Gastrocnemius medialis (tissue), 4 donors: Measurements from ENCODE around the gene RNASE13. TPM values are rescaled to one million over a fixed set of nuclear protein-coding genes. Genes with fewer than 3 reads are reported as not detected.

Experiments
- ATAC-seq, 2 donors: fragments of 150-250 bp; one replicate each; pipeline ENCODE4 v1.9.1; 2016
- DNase-seq, 2 donors: peaks; one replicate each; pipeline ENCODE4 v3.0.0-alpha.2; 2019
- H3K27ac ChIP-seq, 4 donors: fragments of 200-600 bp; sonication (generic); 1 replicate in 1 of 4; 2 replicates in 3 of 4; pipeline ENCODE4 v1.5.1; 2016 to 2018; ENCODE audit warnings: mild to moderate bottlenecking in 2 of 4, moderate library complexity in 1 of 4
- H3K27me3 ChIP-seq, 3 donors: fragments of 200-600 bp; sonication (generic) in 2 of 3; 1 replicate in 1 of 3; 2 replicates in 2 of 3; pipeline versions ENCODE4 v1.5.1 to v1.6.0; 2016 to 2019; ENCODE audit warnings: mild to moderate bottlenecking in 1 of 3, moderate library complexity in 1 of 3
- H3K36me3 ChIP-seq, 2 donors: fragments of 200-600 bp; sonication (generic) in 1 of 2; one replicate each; pipeline ENCODE4 v1.5.1; 2017 to 2018
- H3K4me1 ChIP-seq, 2 donors: fragments of 200-600 bp; sonication (generic) in 1 of 2; one replicate each; pipeline ENCODE4 v1.5.1; 2016 to 2017; ENCODE audit warnings: mild to moderate bottlenecking in 2 of 2
- H3K4me3 ChIP-seq, 4 donors: fragments of 200-600 bp; sonication (generic) in 3 of 4; 1 replicate in 1 of 4; 2 replicates in 3 of 4; pipeline ENCODE4 v1.5.1; 2016 to 2019; ENCODE audit warnings: mild to moderate bottlenecking in 2 of 4
- H3K9me3 ChIP-seq, 3 donors: fragments of 200-600 bp; sonication (generic) in 2 of 3; 1 replicate in 1 of 3; 2 replicates in 2 of 3; pipeline ENCODE4 v1.5.1; 2016 to 2019
- POLR2A ChIP-seq, 2 donors: fragments of 450-650 bp; IDR thresholded peaks; one replicate each; pipeline ENCODE4 v1.6.1; 2017; ENCODE audit warnings: antibody characterized with exemption in 2 of 2, mild to moderate bottlenecking in 2 of 2, moderate library complexity in 2 of 2
- in situ Hi-C, 4 donors: fragments of 200-750 bp; cut with MboI; loops; one replicate each; pipeline versions ENCODE4 v1.15.0 to v1.8.0; 2017; ENCODE audit warnings: low sequenced_read_pairs in 4 of 4
- intact Hi-C: fragments of 100-400 bp; cut with DNase I; formaldehyde crosslinking; loops from one replicate; pipeline ENCODE4 v1.15.1; 2023; ENCODE audit warnings: low total_unique reads
- total RNA-seq, 4 donors: library from RNA; depleted of rRNA; stranded (reverse); fragments of >200 nt; gene quantifications; one replicate each; pipeline versions ENCODE4 v1.1.0 to v1.2.3, GENCODE V29; 2016
- TF ChIP-seq, protein P1 (sequence below), 5 experiments: fragments of 450-650 bp in 3 of 5; fragments of 200-600 bp in 2 of 5; sonication (generic) in 2 of 5; IDR thresholded peaks in 4 of 5; conservative IDR thresholded peaks in 1 of 5; 1 replicate in 4 of 5; 2 replicates in 1 of 5; pipeline ENCODE4 v1.5.1; 2016 to 2019; ENCODE audit warnings: antibody characterized with exemption in 5 of 5, mild to moderate bottlenecking in 3 of 5, moderate library complexity in 3 of 5

RNASE13 gene
- total RNA-seq, 4 donors from 2014 or later, result not detected

DNA sequence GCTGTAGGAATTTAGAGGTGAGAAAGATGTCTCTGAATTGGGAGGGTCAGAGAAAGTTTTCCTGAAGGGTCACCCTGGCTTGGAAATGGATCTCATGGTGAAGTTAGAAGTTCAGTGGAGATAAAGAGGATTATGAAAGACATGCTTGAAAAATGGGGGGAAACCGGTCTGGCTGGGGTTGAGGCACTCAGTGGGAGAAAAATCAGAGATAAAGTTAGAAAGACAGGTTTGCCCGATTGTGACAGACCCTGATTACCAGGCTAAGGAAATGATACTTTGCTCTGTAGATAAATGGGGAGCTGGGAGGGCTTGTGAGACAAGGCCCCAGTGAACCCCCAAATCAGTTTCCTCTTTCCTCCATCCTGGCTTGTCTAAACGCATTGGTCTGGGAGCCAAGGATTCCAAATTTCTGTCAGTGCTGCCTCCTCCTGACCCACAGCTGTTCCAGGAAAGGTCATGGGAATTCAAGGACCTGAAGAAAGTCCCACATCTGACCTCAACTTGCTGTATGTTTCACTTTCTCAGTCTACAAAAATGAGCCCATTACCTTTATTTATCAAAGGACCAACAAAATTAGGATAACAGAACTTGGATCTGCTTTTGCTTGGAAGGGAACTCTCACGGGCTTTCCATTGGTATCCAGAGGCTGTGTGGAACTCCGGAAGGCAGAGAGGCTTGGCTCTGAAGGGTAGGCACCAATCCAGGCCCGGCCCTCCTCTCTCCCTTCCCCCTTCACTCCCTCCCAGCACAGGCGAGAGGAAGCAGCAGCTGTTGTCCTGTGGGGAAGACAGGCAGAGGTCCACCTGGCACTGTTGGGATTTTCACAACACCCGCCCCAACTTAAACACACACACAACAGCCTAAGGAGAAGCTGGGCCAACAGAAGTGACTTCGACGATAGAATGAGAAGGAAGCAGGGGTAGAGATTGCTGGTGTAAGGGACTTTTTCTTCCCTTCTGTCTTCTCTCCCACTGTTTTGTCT, 4.1 kb upstream of the RNASE13 start:
- ATAC-seq (peak; percentile 79 to 82), DNase-seq (peak; percentile 93 to 98)
- Histone ChIP-seq H3K4me3 (peak overlapping the region in 3 of 4 donors; percentile 8 to 26 (median 19)), H3K9me3 (no peaks in the 10 kb centered on the region), H3K27ac (peak overlapping the region; percentile 83 to 91 (median 86)), H3K4me1 (peaks cover 66% of the 10 kb centered on the region in 2 donors), H3K27me3 (no peaks in the 10 kb centered on the region), H3K36me3 (no peaks in the 10 kb centered on the region)
- intact Hi-C loops (loop anchor here (1.0 kb wide), 4 partner anchors 13 to 577 kb away; partner anchors contain the start of genes NDRG2 and PIP4P1), in situ Hi-C loops (loop anchor here in 1 of 4 donors (25.0 kb wide), 1 partner anchor 576 kb away; the partner anchor contains the start of genes APEX1, OSGEP, PIP4P1 and PNP)
- TF ChIP-seq POLR2A (IDR thresholded peaks at IDR 0.05), result peak; percentile 41 to 44
- TF ChIP-seq, protein P1, sequence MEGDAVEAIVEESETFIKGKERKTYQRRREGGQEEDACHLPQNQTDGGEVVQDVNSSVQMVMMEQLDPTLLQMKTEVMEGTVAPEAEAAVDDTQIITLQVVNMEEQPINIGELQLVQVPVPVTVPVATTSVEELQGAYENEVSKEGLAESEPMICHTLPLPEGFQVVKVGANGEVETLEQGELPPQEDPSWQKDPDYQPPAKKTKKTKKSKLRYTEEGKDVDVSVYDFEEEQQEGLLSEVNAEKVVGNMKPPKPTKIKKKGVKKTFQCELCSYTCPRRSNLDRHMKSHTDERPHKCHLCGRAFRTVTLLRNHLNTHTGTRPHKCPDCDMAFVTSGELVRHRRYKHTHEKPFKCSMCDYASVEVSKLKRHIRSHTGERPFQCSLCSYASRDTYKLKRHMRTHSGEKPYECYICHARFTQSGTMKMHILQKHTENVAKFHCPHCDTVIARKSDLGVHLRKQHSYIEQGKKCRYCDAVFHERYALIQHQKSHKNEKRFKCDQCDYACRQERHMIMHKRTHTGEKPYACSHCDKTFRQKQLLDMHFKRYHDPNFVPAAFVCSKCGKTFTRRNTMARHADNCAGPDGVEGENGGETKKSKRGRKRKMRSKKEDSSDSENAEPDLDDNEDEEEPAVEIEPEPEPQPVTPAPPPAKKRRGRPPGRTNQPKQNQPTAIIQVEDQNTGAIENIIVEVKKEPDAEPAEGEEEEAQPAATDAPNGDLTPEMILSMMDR (IDR thresholded peaks at IDR 0.05 in 4 of 5, conservative IDR thresholded peaks at IDR 0.05 in 1 of 5), result peak in 1 of 5 experiments; percentile 12

DNA sequence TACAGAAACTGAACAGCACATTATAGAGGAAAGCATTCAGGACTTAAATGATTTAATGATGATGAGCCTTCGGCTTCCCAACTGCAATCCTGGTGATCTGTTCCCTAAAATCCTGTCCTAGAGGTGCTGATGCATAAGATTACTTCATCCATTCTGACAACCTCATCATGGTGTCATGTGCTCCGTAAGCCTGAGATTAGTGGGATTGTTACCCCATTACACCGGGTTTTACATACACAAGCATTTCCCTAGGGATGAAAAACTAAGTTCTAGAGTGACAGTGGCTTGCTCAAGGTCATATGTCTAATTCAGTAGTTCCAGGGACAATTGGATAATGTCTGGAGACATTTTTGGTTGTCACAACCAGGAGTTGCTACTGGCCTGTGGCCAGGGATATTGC, 2.5 kb upstream of the RNASE13 start:
- TF ChIP-seq POLR2A (IDR thresholded peaks at IDR 0.05), result no peak
- TF ChIP-seq, protein P1 (IDR thresholded peaks at IDR 0.05 in 4 of 5, conservative IDR thresholded peaks at IDR 0.05 in 1 of 5), result no peak
- intact Hi-C loops (no loop called here), in situ Hi-C loops (loop anchor here in 1 of 4 donors (25.0 kb wide), 1 partner anchor 575 kb away; the partner anchor contains the start of genes APEX1, OSGEP, PIP4P1 and PNP)
- peaks cover 50 to 67% of the 10 kb centered on the region in 2 donors for H3K4me1 ChIP-seq
- no peaks in the 10 kb centered on the region for H3K36me3 ChIP-seq
- no peak overlapping the region for H3K4me3 ChIP-seq
- ATAC-seq, result no peak
- H3K9me3 ChIP-seq, result no peaks in the 10 kb centered on the region
- H3K27ac ChIP-seq, result peak overlapping the region; percentile 83 to 91 (median 86)
- no peak for DNase-seq
- H3K27me3 ChIP-seq, result no peaks in the 10 kb centered on the region

DNA sequence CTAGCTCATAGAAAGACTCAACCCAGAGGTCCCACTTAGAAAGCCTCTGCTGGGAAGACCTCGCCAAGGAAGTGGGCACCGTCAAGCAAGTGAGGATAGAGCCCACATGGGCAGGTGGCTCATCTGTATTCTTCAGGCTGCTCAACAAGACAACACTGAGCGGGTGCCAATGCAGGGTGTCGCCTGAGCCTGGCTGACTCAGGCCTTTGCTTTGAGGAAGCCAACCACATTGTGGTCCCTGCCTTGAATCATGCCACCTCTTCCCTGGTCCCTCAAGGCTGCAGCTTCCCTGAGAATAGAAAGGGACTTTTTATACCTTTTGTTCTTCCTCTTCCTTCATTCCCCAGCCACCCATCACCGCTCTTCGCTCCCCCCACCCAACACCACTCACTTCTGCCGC, 2.1 kb upstream of the RNASE13 start:
- ATAC-seq (no peak), DNase-seq (peak in 1 of 2 donors; percentile 61)
- Histone ChIP-seq H3K27me3 (no peaks in the 10 kb centered on the region), H3K9me3 (no peaks in the 10 kb centered on the region), H3K27ac (peak overlapping the region; percentile 64 to 91 (median 83)), H3K4me1 (peaks cover 46 to 67% of the 10 kb centered on the region in 2 donors), H3K4me3 (no peak overlapping the region), H3K36me3 (no peaks in the 10 kb centered on the region)
- intact Hi-C loops (no loop called here), in situ Hi-C loops (loop anchor here in 1 of 4 donors (25.0 kb wide), 1 partner anchor 574 kb away; the partner anchor contains the start of genes APEX1, OSGEP, PIP4P1 and PNP)
- TF ChIP-seq POLR2A (IDR thresholded peaks at IDR 0.05), result no peak
- TF ChIP-seq, protein P1 (IDR thresholded peaks at IDR 0.05 in 4 of 5, conservative IDR thresholded peaks at IDR 0.05 in 1 of 5), result no peak

DNA sequence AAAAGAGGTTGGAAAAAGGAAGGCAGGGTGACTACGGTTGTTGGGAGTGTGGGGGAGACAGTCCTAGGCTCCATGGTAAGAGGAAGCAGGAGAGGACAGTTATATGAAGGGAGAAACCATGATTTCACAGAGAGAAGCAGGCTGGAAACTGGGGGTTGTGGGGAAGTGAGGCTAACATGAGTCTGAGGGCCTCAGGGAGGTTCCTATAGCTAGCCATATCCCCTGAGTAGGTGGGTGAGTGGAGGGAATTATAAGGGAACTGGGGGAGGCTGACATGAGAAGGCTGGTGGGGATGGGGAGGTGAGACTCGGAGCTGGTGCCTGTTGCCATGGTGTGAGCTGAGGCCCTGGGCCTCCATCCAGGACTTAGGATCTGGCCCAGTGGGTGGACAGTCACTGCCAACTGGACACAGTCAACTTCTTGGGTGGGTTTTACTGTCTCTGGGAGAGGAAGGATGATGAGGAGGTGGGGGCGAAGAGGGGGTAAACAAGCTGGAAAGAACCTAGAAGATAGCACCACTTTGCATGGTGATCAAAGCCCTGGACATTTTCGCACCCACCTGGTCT, 1.4 kb downstream of the RNASE13 start:
- TF ChIP-seq POLR2A (IDR thresholded peaks at IDR 0.05), result no peak
- TF ChIP-seq, protein P1 (IDR thresholded peaks at IDR 0.05 in 4 of 5, conservative IDR thresholded peaks at IDR 0.05 in 1 of 5), result no peak
- intact Hi-C loops (no loop called here), in situ Hi-C loops (loop anchor here in 1 of 4 donors (25.0 kb wide), 1 partner anchor 571 kb away; the partner anchor contains the start of genes APEX1, OSGEP, PIP4P1 and PNP)
- Histone ChIP-seq H3K9me3 (no peaks in the 10 kb centered on the region), H3K27me3 (no peaks in the 10 kb centered on the region), H3K4me1 (peaks cover 20 to 48% of the 10 kb centered on the region in 2 donors), H3K36me3 (no peaks in the 10 kb centered on the region), H3K27ac (peak overlapping the region in 3 of 4 donors; percentile 48 to 55 (median 52)), H3K4me3 (no peak overlapping the region)
- ATAC-seq (no peak), DNase-seq (no peak)
